T-helper 1 cell treated with Interleukin-12 subunit alpha and Interleukin-12 subunit beta and Interleukin-4 antibody, amounts not matched to agents 30 ng/mL and 1 ng/mL, for 36 hours (primary cell): ENCODE results near the gene GALNT11. TPM values are rescaled to one million over a fixed set of nuclear protein-coding genes. Genes with fewer than 3 reads are reported as not detected.
"Not testable (repeated sequence)": the region's sequence is repeated elsewhere in the genome, so short reads cannot be mapped to it uniquely, and the experiment has no call there.

ENCODE experiments used
- intact Hi-C: fragments of 100-400 bp; cut with micrococcal nuclease; formaldehyde crosslinking; loops from one replicate; pipeline ENCODE4 v1.15.1; 2024
- total RNA-seq: library from RNA; stranded (reverse); gene quantifications from 2 replicates; pipeline ENCODE4 v1.2.3, GENCODE V29; 2022

GALNT11 gene
- total RNA-seq = 16.7 and 19.8 TPM in 2 replicates

DNA sequence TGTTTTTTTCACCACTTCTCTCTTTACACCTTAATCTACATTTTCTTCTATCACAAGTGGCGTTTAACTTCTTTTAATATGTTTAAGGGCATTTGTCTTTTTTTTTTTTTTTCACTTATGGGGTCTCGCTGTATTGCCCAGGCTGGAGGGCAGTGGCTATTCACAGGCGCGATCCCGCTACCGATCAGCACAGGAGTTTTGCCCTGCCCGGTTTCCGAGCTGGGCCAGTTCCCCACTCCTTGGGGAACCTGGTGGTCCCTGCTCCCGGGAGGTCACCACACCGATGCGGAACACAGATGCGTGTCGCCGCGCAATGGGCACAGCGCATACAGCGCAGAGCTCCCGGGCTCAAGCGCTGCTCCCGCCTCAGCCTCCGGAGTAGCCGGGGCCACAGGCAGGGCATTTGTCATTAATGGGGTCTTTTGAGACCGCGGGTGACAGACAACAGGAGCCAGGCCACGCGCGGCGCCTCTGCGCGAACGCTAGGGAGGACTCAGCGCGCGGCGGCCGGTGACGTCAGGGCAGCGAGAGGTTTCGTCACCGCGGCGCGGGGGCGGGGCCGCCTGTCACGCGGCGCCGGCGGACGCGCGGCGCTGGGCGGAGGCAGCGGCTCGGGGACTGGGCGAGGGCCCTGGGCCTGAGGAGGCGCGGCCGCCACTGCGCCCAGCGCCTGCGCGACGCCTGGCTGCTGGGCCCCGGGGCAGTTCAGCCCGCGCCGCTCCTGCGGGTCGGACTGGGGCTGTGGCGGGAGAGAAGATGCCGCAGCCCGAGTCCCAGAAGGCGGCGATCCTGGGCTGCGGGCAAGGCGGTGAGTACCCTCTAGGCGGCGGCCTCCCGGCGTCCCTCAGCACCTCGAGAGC, at the start of gene GALNT11:
Gene GALNT11 (plus strand): TSS at position 598 of the 860 bp plus-strand sequence. CDS start 68,554 bp downstream, outside the sequence.
- intact Hi-C loops = loop anchor here (1.0 to 5.0 kb wide), 7 partner anchors 89 to 733 kb away; partner anchors contain the start of gene ACTR3B

DNA sequence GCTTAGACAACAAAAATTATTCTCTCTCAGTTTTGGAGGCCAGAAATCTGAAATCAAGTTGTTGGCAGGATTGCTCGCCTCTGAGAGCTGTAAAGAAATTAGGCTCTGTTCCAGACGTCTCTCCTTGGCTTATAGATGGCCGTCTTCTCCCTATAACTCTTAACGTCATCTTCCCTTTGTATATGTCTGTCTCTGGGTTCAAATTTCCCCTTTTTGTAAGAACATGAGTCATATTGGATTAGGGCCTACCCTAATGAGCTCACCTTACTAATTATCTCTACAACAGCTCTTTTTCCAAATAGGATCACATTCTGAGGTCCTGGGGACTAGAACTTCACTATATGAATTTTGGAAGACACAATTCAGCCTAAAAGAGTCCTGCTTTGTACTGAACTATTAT, 46.9 kb upstream of the GALNT11 start:
- intact Hi-C loops = no loop called here

DNA sequence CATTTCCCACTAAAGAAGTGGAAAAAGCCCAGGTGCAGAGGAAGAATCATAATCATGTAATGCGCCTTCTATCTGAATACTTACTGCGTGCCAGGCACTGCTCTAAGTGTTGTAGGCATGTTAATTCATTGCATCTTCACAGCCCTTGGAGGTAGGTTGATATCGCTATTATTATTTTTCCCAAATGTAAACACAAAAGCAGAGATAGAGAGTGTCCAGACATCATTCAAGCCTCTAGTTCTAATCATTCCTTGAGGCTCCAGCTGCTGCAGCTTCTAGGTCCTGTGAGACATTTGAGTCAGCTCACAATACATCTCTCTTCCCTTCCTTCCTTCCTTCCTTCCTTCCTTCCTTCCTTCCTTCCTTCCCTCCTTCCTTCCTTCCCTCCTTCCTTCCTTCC, 44.3 kb upstream of the GALNT11 start:
- intact Hi-C loops = no loop called here

DNA sequence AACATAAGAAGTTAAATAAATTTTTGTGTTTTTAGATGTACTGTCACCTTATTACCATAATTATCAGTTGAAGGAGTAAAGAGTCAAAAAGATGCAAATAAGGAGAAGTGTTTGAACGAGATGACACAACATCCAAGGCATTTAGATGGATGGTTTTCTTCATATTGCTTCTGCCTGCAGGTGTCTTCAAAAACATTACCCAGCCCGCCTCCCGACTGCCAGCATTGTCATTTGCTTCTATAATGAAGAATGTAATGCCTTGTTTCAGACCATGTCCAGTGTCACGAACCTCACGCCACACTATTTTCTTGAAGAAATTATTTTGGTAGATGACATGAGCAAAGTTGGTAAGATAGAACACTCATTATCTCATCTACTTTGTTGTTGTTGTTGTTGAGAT, 42.7 kb upstream of the GALNT11 start:
- intact Hi-C loops = no loop called here

DNA sequence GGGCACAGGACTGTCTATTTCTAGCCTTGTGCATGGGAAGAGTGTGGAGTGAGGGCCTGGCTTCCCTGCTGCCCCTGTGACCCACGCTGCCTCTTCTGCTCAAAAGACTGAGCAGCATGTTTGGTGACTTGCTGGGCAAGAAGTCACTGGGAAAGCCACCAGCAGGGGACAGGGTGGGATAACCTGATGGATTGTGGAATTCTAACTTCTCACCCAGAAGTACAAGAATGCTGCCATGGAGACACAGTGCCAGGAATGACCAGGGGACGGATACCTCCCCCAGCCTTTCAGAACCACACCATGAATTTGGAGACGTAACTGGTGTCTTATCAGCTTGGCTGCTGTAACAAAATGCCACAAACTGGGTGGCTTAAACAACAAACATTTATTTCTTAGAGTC, 40.9 kb upstream of the GALNT11 start:
- intact Hi-C loops = no loop called here

DNA sequence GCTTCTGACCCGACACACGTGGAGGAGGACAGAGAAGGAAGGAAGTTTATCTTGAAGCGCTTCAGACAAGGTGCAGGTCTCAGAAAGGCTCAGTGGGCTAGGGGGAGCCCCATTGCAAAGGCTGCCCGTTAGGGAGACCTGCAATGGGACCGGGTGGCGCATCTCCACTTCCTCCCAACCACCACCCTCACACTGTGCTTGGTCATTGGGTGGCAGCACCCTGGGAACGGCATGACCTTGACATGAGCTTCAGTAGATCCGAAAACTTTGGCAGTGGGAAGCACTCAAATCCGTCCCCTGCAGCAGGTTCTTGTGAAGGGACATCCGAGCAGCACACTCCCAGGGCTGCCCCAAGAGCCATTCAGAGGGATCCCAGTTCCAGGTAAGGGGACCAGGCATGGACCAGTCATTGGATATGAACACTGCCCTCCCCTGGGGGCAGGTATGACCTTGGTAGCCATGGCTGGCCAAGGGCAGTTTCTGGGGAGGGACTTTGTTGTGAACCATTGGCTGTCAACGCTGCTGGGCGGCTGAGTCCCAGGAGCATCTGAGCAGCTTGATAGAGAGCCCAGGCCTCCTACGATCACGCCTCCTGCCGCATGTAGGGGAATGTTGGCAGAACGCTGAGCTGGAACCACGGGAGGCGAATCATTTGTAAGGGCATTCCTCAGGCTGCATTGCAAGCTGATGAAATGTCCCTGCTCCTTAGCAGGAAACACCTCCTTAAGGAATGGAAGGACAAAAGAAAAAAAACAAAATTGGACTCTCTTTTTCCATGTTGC, 37.5 kb upstream of the GALNT11 start:
- intact Hi-C loops = no loop called here

DNA sequence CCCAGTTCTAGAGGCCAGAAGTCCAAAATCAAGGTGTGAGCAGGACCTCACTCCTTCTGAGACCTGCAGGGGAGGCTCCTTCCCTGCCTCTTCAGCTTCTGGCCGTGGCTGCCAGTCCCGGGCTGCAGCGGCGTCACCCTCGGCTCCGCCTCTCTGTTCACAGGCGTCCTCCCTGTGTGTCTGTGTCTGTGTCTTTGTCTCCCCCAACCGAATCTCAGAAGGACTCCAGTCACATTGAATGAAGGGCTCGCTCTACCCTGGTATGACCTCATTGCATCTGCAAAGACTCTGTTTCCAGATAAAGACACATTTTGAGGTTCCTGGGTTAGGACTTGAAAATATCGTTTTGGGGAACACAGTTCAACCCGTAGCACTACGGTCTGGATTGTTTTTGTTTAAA, 33.1 kb upstream of the GALNT11 start:
- intact Hi-C loops = no loop called here

DNA sequence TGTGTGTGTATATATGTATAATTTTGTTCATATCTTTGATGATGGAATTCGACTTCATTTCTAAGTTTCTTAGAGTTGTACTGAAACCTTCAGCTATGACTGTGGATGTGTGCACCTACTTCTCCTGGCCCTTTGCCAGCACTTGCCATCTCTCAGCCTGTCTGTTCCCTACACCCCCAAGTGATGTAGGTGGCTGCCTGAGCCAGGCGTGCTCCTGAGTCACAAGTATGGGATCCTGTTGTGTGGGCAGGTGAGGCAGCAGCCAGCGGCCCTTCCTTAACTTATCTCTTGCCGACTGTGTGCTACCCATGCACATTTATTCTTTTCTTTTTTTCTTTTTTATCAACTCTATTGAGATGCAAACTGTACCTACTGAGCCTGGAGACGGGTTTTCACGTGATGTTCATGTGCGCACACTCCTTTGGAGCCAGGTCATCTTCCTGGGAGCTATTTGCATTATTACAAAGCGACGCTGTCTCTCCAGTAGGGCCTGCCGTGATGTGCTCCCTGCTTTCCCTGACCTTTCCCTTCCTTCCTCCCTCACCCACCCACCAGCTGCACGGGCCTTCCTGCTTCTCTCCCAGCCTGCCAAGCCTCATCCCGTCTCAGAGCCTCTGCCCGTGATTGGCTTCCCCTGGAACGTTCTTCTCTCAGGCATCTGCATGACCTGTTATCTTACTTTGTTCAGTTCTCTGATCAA, 31.3 kb upstream of the GALNT11 start:
- intact Hi-C loops = no loop called here

DNA sequence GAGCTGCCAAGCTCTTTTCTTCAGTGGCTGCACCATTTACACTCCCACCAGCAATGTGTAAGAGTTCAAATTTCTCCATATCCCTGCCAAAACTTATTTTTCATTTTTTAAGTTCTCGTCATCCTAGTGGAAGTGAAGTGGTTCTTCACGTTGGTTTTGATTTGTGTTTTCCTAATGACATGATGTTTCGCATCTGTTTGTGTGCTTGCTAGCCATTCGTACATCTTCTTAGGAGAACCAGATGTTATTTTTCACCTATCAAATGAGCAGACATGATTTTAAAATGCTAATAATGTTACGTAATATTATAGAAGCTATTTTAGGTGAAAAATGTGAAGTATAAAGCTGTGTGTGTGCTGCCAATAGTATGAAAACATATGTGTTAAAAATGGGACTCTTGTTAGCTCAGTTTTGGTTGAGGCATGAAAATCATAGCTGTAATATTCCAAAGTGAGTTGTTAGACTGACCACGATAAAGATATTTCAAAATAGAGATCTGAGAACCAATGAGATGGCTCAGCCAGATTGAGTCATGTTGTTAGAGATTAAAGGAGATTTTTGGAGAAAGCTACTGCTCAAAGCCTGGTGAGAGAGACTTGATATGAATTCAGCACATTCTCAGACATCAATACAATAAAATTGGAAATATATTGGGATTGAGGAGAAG, 25.9 kb upstream of the GALNT11 start:
- intact Hi-C loops = no loop called here

DNA sequence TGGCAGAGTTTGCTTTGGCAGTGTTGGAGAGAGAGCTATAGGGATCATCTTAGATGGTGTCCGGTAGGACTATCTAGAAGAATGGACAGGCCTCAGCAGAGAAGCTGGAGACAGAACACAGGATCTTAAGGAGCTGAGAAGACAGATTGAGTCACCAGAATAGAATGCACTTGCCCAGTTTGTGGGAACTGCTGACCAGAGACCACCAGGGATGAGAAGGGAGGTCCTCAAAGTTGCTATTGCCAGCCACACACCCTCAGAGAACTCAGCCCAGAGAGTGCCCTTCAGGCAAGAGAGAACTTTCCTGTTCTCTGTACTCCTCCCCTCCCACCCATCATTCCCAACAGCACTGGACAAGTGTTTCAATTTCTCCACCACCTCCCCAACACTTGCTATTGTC, 25.3 kb upstream of the GALNT11 start:
- intact Hi-C loops = no loop called here

DNA sequence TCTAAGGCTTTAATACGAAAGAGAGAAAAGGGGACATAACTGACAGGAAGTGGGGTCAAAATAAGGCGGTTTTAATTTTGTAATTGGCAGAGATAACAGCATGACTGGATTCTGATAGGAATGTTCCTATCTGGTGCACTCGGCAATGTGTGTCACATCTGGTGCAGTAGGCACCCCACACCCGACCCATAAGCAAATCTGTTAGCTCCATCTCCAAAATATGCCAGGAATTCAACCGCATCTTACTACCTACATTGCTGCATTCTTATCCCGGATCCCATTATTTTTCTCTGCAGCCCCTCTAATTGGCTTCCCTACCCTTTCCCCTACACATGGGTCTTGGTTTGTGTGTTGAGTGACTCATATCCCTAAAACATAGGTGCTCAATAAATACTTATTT, 19.1 kb upstream of the GALNT11 start:
- intact Hi-C loops = no loop called here

DNA sequence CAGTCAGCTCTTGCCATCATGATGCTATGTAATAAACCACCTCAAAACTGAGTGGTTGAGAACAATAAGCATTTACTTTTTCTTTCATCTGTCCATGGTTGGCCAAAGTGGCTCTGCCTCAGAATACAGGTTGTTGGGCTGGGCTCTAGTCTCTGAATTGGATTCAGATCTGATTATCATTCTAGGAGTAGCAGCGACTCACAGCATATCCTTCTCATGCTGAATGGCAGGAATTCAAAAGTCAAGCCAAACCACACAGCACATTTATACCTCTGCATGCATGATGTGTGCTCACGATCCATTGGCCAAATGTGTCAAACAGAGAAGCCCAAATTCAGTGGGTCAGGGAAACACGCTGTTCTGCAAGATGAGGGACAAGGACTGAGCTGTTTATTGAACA, 13.6 kb upstream of the GALNT11 start:
- intact Hi-C loops = no loop called here

DNA sequence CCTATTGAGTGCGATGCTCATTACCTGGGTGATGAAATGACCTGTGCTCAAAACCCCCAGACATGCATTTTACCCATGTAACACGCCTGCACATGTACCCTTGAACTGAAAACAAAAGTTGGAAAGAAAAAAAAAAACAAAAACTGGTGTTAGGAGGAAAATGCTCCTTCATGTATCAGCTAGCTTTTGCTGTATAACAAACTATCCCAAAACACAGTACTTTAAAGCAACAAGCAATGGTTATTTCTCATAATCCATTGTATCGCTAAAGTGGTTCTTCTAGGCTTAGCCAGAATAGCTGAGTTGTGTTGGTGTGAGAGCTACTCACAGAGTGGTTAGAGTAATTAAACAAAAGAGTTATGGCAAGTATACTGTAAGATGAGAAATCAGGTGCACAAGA, 12.2 kb upstream of the GALNT11 start:
- intact Hi-C loops = no loop called here

DNA sequence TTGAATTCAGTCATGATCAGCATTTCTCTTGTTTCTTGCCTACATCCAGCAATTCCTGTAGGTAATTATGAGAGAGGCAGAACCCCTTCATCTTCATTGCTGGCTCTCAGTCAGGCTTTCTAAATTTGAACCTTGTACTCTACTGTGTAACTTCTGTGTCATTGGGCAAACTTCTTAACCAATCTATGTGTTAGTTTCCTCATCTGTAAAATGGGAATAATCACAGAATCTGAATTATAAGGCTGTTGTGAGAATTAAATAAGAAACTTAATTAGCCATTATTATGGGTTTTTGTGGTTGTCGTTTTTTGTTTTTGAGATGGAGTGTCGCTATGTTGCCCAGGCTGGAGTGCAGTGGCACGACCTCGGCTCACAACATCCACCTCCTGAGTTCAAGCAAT, 11.5 kb upstream of the GALNT11 start:
- intact Hi-C loops = no loop called here

DNA sequence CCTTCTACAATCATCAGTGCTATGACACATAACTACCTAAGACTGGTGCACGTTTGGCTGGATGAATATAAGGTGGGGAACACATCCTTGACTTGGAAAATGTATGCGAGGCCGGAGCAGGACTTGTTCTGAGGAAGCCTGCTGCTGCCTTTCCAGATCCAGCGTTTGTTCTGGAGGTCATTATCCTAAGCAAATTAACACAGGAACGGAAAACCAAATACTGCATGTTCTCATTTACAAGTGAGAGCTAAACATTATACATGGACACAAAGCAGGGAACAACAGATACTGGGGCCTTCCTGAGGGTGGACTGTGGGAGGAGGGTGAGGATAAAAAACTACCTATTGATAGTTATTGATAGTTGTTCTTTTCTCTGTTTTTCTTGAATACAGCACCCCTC, 10.8 kb upstream of the GALNT11 start:
- intact Hi-C loops = no loop called here

DNA sequence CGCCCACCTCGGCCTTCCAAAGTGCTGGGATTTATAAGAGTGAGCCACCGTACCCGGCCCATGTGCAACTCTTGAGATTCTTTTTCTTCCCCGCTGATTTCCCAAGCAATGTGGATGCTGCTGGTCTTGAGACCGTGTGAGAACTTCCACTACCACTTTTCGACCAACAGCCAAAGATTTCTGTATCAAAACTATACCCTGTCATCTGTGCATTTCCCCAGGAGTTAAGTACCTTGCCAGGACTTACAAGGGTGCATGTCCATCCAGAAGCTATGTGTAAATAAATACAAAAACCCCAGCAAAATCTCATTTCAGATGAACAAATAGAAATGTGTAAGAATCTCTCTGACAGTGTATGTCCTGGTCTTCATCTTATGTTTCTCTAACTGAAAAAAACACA, 9.9 kb upstream of the GALNT11 start:
- intact Hi-C loops = no loop called here

DNA sequence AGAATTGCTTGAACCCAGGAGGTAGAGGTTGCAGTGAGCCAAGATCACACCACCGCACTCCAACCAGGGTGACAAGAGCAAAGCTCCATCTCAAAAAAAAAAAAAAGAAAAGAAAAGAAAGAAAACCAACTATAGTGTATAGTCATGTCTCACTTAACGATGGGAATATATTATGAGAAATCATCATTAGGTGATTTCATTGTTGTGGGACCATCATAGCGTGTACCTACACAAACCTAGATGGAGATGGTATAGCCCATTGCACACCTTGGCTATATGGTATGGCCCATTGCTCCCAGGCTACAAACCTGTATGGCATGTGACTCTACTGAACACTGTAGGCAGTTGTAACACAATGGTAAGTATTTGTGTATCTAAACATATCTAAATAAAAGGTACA, 8.5 kb upstream of the GALNT11 start:
- intact Hi-C loops = no loop called here

DNA sequence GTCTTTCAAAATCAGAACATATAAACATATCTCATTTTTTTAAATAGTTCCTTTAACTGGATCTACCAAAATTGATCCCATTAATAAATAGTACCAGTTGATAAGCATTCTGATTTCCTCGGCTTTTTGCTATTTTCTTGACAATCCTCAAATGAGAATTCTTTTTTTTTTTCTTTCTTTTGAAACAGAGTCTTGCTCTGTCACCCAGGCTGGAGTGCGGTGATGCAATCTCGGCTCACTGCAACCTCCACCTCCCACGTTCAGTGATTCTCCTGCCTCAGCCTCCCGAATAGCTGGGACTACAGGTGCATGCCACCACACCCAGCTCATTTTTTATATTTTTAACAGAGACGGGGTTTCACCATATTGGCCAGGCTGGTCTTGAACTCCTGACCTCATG, 7.8 kb upstream of the GALNT11 start:
- intact Hi-C loops = not testable (repeated sequence)

DNA sequence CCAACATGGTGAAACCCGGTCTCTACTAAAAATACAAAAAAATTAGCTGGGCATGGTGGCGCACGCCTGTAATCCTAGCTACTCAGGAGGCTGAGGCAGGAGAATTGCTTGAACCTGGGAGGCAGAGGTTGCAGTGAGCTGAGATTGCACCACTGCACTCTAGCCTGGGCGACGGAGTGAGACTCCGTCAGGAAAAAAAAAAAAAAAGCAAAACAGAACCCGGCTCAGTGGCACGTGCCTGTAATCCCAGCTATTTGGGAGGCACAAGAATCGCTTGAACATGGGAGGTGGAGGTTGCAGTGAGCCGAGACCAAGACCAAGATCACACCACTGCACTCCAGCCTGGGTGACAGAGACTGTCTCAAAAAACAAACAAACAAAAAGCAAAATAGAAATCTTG, 3.7 kb upstream of the GALNT11 start:
- intact Hi-C loops = not testable (repeated sequence)

DNA sequence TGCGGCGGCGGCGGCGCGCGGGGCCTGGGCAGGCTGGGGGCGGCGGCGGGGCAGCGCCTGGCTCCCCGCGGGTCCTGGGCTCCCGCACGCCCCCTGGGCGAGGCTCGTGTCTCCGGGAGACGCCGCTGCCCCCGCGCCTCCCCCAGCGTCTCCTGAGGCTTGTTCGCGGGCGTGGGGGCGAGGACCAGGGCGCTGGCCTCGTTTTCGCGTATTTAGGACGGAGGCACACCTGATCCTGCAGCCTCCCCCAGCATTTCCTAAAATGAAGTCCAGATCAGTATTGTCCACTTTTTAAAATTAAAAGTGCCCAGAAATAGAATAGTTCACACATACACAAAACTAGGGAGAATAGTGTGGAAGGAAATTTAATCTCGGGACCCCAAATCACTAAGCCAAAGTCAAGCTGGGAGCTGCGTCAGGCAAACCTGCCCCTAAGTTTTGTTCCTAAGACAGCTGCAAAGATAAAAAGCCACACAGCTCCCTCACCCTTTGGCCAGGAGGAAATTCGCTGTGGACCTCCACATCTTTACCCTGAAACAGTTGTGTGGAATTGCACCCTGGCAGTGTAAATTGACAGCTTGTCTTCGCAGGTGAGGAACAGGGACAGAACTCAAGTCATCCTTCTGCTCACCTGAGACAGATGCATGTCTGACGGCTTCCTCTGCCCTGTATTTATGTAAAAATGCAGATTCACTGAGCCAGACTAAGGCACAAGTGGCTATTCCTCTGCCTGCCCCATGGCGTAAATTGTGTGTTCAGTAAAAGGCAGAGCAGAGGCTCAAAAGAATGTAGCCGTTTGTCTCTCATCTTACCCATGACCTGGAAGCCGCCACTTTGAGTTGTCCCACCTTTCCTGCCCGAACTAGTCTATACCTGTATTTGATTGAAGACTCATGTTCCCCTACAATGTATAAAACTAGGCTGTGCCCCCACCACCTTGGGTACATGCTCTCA, 740 bp downstream of the GALNT11 start:
- intact Hi-C loops = loop anchor here (1.0 to 5.0 kb wide), 11 partner anchors 90 to 733 kb away; partner anchors contain the start of genes ACTR3B, KMT2C and XRCC2
